GM21526 (cell line): Measurements from ENCODE around the gene HPS6.
"Not testable (repeated sequence)": the region's sequence is repeated elsewhere in the genome, so short reads cannot be mapped to it uniquely, and the experiment has no call there.

Experiments used
- ATAC-seq: cut with Tn5 transposase; IDR thresholded peaks from one replicate; pipeline ENCODE4 v1.9.1; 2021; ENCODE audit warnings: moderate library complexity; ENCODE audit not compliant: unreplicated experiment, low FRiP score

Gene HPS6

GRCh38 chr10:102064868-102065560, at the start of gene HPS6:
Gene HPS6, plus strand, starts transcription at chr10:102065349. Its CDS starts 126 bp downstream, at chr10:102065475.
- ATAC-seq, result peak; percentile 91

GRCh38 chr10:102016416-102016815, 48.7 kb upstream of the HPS6 start:
- ATAC-seq, result no peak

- no peak for ATAC-seq
Measured at GRCh38 chr10:102017295-102017694, 47.9 kb upstream of the HPS6 start.

GRCh38 chr10:102020938-102021337, 44.2 kb upstream of the HPS6 start:
- ATAC-seq, result no peak

- no peak for ATAC-seq
Measured at GRCh38 chr10:102024799-102025198, 40.4 kb upstream of the HPS6 start.

- ATAC-seq, result no peak
Measured at GRCh38 chr10:102027261-102027660, 37.9 kb upstream of the HPS6 start.

GRCh38 chr10:102033787-102034186, 31.4 kb upstream of the HPS6 start:
- ATAC-seq, result no peak

GRCh38 chr10:102035807-102036206, 29.3 kb upstream of the HPS6 start:
- not testable (repeated sequence) for ATAC-seq

GRCh38 chr10:102038410-102038809, 26.7 kb upstream of the HPS6 start:
- no peak for ATAC-seq

- no peak for ATAC-seq
Measured at GRCh38 chr10:102040305-102041050, 24.7 kb upstream of the HPS6 start.

- ATAC-seq, result no peak
Measured at GRCh38 chr10:102045292-102045691, 19.9 kb upstream of the HPS6 start.

- ATAC-seq, result no peak
Measured at GRCh38 chr10:102046095-102046494, 19.1 kb upstream of the HPS6 start.

- ATAC-seq, result not testable (repeated sequence)
Measured at GRCh38 chr10:102054881-102055646, 10.1 kb upstream of the HPS6 start.

- ATAC-seq, result peak; percentile 87
Measured at GRCh38 chr10:102055647-102056419, 9.3 kb upstream of the HPS6 start, which contains the start of gene ARMH3. Gene ARMH3, minus strand, starts transcription at chr10:102056173. Its CDS starts 16,059 bp downstream, at chr10:102040114.

- ATAC-seq, result no peak
Measured at GRCh38 chr10:102059987-102060386, 5.2 kb upstream of the HPS6 start.

GRCh38 chr10:102064503-102064867, 664 bp upstream of the HPS6 start:
- ATAC-seq, result no peak

- ATAC-seq, result peak; percentile 26
Measured at GRCh38 chr10:102065561-102066398, 631 bp downstream of the HPS6 start.

- ATAC-seq, result no peak
Measured at GRCh38 chr10:102066399-102067088, 1.4 kb downstream of the HPS6 start.
